Frontal cortex (tissue), 4 donors: ENCODE data around the gene HECW1. TPM values are rescaled to one million over a fixed set of nuclear protein-coding genes. Genes with fewer than 3 reads are reported as not detected.

Source experiments
- DNase-seq, 2 donors: peaks; one replicate each; pipeline ENCODE4 v3.0.0; 2012; ENCODE audit warnings: low spot score in 2 of 2
- FAIRE-seq: peaks from 2 replicates; lab custom pipeline; 2012; peaks lifted over from hg19 to GRCh38; lab: Jason Lieb, UNC
- total RNA-seq: library from RNA; depleted of rRNA; stranded (reverse); fragments of >200 nt; gene quantifications from one replicate; pipeline ENCODE4 v1.2.3, GENCODE V29; 2014
- donor health status: control.
- donor health status: control.
- donor health status: control.

The HECW1 gene
- total RNA-seq, 1 donor from 2014 or later: 41.6 TPM

- FAIRE-seq (no peak), DNase-seq (no peak)
Observed at GRCh38 chr7:43511769-43512515, 399.5 kb downstream of the HECW1 start.

DNA sequence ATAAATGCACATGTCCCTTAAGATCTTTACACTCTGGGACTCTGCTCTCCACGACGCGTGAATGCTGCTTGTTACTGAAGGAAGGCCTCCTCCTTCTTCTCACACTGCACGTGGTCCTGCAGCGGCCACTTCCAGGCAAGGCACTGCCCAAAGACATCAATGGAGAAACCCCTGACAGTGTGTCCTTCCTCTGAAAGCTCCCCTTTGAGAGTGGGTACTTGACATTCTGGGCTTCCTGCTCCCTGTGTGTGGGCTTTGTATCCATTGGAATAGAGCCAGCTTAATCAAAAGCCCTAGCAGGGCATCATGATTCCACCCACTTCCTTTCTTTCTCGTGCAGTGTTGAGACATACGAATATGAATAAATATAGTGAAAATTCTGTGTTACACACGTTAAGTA lies 400.8 kb downstream of the HECW1 start:
- DNase-seq: peak in 1 of 2 donors; percentile 19
- FAIRE-seq: no peak

GRCh38 chr7:43516581-43517342 lies 404.3 kb downstream of the HECW1 start:
- no peak for FAIRE-seq
- no peak for DNase-seq

- FAIRE-seq (no peak), DNase-seq (no peak)
Observed at GRCh38 chr7:43517464-43517863, 405.0 kb downstream of the HECW1 start.

- FAIRE-seq: no peak
Observed at GRCh38 chr7:43520201-43520600, 407.8 kb downstream of the HECW1 start.

GRCh38 chr7:43522406-43523156 lies 410.1 kb downstream of the HECW1 start:
- no peak for DNase-seq
- FAIRE-seq: no peak

More at GRCh38 chr7:43520201-43520600, 407.8 kb downstream of the HECW1 start:
- no peak for DNase-seq

DNA sequence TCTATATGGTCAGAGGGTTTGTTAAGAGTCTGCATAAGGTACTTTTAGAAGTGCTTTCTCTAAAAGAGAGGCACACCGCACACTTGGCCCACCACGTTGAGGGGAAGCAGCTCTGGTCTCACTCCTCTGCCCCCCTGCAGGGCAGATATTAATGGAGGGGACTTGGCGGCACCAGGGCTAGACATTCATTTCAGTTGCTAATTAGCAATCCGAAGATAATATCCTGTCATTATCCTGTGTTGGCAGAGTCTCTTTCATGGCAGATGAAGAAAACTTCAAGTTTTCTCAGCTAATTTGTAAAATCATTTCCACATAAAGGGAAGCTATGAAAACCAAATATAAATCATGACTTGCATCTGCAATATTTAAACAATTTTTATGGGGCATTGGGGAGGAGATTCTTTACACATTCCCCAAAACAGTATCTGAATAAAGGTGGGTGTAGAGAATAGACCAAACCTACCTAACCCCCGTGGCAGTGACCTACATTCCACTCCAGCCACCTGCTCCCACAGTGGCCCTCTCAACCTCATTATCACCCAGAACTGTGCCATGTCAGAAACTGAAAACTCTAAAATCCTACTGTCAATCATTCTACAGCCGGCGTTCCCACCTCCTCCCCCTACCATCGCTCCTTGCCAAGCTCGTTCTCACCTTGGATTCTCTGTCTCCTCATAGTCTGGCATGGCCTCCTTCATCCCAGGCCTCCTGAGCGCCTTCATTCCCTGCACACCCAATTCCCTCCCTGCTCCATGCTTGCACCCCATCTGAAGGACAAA lies 416.3 kb downstream of the HECW1 start:
- DNase-seq (no peak), FAIRE-seq (no peak)

- DNase-seq (no peak), FAIRE-seq (no peak)
Observed at GRCh38 chr7:43530553-43531410, 418.3 kb downstream of the HECW1 start.

DNA sequence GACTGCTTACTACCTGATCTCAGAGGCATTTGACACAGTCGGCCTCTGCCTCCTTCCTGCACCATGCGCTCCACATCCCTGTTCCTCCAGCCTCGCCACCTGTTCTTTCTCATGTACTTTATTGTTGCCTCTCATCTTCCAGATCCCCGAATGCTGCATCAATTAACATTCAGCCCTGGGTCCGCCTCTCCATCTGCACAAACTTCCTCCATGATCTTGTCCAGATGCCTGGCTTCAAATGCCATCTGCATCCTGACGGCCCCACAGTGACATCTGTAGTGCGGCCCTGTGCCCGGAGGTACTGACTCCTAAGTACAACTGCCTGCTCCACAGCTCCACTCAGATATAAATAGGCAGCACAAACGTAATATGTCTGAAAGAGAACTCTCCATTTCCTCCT lies 419.3 kb downstream of the HECW1 start:
- no peak for FAIRE-seq

DNA sequence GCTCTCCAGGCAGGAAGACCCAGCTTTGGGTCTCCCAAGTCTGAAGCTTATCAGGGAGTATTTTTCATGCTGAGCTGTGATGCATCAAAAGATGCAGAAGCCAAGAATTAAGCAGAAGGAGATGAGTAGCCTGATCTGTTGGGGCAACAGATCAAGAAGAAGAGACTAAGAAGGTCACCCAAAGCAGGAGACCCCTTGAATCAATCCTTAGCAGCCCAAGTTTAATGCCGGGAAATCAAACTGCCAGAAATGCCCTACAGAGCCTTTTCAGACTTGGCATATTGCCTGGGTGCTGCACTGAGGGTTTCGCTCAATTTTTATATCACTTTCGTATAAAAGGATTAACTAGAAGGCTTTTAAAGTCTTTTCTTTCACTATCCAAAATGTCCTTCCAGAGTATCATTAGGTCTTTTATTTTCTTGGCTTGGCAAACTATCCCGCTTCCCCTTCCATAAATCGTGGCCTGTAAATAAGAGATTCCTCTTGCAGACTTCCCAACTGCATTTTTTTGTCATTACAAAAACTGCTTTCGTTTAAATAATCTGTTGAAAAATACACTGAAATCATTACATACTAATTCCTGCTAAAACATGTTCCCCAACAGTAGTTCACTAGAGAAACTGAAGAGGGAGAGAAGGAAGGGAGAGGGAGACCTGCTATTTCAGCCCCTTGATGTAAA lies 421.5 kb downstream of the HECW1 start:
- FAIRE-seq: no peak
- DNase-seq: no peak

More for the DNA sequence above, 419.3 kb downstream of the HECW1 start:
- DNase-seq: no peak

DNA sequence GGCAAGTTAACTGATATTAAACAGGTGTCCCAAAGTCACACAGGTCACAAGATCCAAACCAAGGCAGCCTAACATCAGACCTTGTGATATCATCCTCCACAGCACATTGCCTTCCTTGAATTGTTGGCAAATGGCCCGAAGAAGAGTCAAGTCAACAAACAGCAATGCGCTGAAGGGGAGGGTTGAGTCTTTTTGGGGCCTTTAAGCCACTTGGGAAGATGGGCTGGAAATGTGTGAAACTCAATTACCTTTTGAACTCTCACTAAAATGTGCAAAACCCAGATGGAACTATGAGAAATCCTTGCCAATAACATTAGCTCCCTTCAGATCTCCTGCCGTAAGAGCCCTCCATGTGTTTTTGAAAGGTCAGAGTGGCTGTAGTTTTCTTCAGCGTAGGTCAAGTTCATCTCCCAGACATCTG lies 422.6 kb downstream of the HECW1 start:
- no peak for FAIRE-seq
- DNase-seq: no peak

DNA sequence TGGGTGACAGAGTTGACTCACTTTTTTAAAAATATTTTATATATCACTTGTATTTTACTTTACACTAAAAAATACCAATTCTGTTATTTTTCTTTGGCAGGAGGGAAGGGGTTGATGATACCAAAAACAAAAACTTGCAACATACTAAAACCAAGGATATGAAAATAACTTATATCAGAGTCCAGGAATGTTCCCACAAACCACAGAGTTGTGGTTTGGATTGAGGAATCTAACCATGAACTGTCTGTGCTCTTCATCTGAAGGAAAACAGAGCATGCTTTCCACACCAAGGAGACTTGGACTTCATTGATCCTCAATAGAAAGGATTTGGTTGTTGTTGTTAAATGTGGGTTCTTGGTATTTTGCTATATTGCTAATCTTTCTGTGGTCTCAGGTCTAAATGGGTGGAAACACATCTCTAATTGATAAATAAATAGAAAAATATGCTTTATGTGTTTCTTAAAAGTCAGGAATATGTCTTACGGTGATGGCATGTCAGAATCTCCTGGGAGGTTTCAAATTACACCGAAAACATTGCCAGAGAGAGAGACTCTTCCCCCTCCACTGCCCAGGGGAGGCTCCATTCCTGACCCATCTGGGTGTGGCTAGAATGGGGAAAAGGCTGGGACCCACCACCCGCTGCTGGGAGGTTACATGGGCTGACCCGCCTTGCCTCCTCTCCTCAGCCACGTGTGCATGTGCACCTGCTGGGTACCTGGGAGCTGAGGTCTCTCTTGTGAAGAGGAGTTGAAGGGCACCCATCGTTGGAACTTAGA lies 423.6 kb downstream of the HECW1 start:
- DNase-seq (no peak), FAIRE-seq (no peak)

GRCh38 chr7:43536773-43537172 lies 424.3 kb downstream of the HECW1 start:
- DNase-seq (no peak), FAIRE-seq (no peak)

GRCh38 chr7:43537765-43538403 lies 425.4 kb downstream of the HECW1 start:
- DNase-seq: no peak
- FAIRE-seq: no peak

DNA sequence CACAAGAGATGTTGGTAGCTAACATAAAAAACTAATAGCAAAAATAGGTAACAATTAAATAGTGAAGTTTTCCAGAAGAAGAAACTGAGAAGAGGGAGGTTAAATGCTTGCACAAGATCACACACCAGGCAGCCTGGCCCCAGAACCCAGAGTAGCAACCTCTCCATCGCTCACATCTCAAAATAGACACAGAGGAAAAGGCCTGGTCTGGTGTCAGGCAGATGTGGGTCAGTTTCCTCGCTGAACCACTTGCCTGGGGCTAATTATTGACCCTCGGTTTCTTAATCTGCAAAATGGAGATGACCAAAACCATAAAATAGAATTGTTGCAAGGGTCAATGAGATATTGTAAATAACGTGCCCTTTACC lies 425.9 kb downstream of the HECW1 start:
- DNase-seq (no peak), FAIRE-seq (no peak)

- DNase-seq (no peak), FAIRE-seq (no peak)
Observed at GRCh38 chr7:43540471-43540870, 428.0 kb downstream of the HECW1 start.

DNA sequence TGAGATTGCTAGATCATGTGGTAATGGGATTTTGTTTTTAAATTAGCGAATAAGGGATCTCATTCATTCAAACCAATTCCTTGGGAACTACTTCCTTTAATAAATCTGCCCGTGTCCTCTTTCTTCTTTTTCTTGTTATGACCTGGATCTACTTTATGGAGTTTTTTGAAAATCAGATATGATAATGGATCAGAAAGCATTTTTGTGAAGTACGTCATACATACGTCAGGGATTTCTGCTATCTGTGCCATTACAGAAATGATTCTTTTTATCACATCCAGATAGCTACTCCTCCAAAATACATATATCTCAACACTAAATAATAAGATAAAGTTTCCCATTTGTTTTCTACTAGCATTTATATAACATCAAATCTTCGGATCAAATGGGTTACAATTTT lies 430.3 kb downstream of the HECW1 start:
- DNase-seq (no peak), FAIRE-seq (no peak)
